Stimulated activated CD8-positive, alpha-beta memory T cell treated with anti-CD3 and anti-CD28 coated beads, Interleukin-2, amount 100 ng/mL, for 48 hours (primary cell): ENCODE data around the gene NALF2.

ENCODE experiments used
- DNase-seq, 2 donors: peaks; one replicate each; pipeline ENCODE4 v3.0.0-alpha.2; 2020; ENCODE audit warnings: low read depth in 2 of 2

NALF2 gene

GRCh38 chrX:69530306-69530705 is 26.2 kb downstream of the NALF2 start:
- DNase-seq: no peak

DNA sequence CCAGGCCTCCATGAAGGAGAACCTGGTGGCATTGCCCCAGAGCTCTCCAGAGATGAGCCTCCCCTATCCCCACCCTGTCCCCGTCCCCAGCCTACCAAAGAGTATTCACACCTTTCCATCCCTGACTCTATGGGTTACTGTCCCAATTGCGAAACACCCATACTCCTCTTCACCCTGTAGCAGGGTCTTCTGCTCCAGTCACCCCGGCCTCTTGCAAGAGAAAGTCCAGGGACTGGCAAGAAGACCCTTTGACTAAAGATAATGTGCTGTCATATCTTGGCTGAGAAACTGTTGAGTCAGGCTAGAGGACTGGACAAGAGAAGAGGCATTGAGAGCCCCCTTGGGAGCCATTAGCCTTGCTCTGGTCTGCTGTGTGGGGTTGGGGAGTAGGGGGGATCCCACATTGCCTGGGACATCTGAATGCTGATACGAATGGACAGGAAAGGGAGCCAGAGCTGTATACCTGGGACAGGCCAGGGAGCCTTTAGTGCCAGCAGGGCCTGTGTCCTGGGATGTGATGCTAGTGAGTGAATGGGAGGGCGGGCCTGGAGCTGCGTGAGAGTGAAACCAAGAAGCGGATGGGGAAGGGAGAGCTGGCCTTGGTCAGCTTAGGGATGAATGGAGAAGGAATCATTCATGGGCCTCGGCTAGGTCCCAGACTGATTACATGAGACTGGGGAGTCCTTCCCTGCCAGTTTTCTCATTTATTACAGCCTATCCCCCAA is 27.1 kb downstream of the NALF2 start:
- no peak for DNase-seq

DNA sequence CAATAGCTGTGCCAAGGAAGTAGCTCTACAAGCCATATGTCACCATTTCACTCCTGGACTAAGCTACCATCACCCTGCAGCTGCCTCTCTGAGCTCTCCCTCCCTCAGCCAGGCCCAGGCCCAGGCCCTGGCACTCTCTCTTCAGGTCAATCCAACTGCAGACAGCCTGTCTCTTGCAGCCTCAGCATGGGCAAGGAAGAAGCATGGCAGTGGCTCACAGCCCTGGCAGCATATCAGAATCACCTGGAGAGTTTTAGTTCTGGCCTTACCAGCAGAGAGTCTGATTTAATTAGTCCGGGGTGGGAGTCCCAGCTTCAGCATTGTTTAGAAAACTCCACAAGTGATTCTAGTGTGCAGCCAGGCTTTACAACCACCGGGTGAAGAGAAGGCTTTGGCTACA is 31.5 kb downstream of the NALF2 start:
- DNase-seq: no peak

DNA sequence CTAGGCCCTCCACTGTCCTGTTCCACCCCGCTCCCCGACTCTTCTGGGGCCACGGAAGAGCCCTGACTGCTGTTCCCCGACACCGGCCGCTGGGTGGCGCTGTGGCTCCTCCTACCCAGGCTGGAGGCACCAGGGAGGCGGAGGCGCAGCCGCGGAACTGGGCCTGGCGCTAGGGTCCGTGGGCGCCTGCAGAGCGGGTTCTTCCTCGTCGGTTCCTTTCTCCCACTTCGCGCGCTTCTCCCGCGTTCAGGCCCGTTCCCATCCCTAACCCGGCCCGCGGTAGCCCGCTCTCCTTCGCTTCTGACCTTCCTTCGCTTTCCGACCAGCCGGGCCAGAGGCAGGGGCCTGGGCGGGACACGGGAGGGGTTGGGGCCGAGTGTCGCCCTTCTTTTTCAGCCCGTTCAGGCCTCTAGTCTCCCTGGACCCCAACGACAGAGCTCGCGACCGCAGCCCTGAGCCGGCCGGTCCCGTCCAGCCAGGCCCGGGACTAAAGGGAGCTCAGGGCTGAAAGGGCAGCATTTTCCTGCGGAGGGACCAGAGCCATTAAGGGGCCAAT is 34.3 kb downstream of the NALF2 start:
- peak; percentile 48 to 54 for DNase-seq

DNA sequence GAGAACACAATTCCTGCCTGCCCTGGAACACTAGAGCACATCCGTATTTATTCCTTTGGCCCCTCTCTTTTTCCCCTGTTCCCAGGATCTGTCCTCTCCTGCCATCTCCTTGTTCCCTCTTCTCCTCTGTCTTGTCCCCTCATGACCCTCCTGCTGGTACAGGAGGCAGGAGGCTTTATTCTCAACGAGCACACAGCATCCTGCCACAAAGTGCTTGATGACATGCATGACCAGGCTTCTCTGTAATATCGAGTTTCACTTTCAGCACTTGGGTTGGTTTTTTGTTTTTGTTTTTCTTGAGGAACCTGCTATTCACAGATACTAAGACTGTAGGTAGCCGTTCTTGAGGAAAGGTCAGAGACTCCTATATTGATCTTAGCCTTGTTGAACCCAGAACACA is 35.3 kb downstream of the NALF2 start:
- no peak for DNase-seq

- no peak for DNase-seq
Measured at GRCh38 chrX:69541956-69542355, 37.8 kb downstream of the NALF2 start.

DNA sequence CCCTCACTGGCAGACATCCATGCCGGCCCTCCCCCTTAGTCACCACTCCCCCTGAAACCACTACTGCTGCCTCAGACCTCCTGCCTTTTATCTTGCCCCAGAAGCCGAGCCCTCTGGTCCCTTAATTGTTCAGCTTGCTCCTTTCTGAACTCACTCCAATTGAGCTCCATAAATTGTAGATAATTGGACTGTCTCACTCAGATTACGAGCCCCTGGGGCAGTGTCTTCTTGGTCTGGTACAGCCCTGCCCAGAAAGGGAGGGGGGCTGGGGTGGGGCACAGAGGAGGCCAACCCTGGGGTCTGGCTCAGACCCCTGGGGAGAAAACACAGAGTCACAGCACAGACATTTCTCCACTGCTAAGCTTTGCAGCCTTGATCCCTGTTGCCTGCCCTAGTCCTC is 39.4 kb downstream of the NALF2 start:
- DNase-seq: no peak

GRCh38 chrX:69546417-69546816 is 42.3 kb downstream of the NALF2 start:
- DNase-seq: no peak

DNA sequence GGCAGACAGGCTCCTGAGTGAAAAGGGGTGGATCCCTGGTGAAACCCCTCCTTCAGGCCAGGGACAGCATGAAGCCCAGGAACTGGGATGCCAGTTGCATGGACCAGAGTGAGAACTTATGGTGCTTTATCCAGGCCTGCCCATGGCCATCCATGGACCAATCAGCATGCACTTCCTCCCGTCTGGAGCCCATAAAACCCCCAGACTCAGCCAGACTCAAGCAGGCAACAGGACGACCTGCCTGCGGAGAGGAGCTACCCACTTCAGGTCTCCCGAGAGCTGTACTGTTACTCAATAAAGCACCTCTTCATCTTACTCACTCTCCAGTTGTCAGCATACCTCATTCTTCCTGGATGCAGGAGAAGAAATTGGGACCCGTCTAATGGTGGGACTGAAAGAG is 42.9 kb downstream of the NALF2 start:
- no peak for DNase-seq

GRCh38 chrX:69551421-69552009 is 47.4 kb downstream of the NALF2 start:
- DNase-seq: no peak

GRCh38 chrX:69552512-69552911 is 48.4 kb downstream of the NALF2 start:
- DNase-seq: no peak
